Activated CD4-positive, alpha-beta T cell treated with anti-CD3 and anti-CD28 coated beads, Interleukin-2, amount 50 U/mL, for 4 hours (primary cell): ENCODE measurements around the gene IGF2BP2.
"Not testable (repeated sequence)": the region's sequence is repeated elsewhere in the genome, so short reads cannot be mapped to it uniquely, and the experiment has no call there.

Experiments used
- DNase-seq, 2 experiments: peaks; one replicate each; pipeline ENCODE4 v3.0.0-alpha.2; 2020

The IGF2BP2 gene

GRCh38 chr3:185825006-185825638 lies at the start of gene IGF2BP2:
TSS of gene IGF2BP2 (minus strand) at chr3:185825042. CDS start at chr3:185824960, 82 bp downstream.
- peak; percentile 33 to 40 for DNase-seq

- DNase-seq = no peak
These were observed 49.3 kb upstream of the IGF2BP2 start for GRCh38 chr3:185874119-185874518.

GRCh38 chr3:185867650-185868049 lies 42.8 kb upstream of the IGF2BP2 start:
- no peak for DNase-seq

- DNase-seq = no peak
These were observed 42.2 kb upstream of the IGF2BP2 start for GRCh38 chr3:185866995-185867394.

- DNase-seq = no peak
These were observed 41.7 kb upstream of the IGF2BP2 start for GRCh38 chr3:185866555-185866954.

- DNase-seq = no peak
These were observed 40.4 kb upstream of the IGF2BP2 start for GRCh38 chr3:185865247-185865646.

GRCh38 chr3:185864767-185865166 lies 39.9 kb upstream of the IGF2BP2 start:
- DNase-seq = no peak

GRCh38 chr3:185862920-185863319 lies 38.1 kb upstream of the IGF2BP2 start:
- DNase-seq = no peak

GRCh38 chr3:185859294-185859972 lies 34.6 kb upstream of the IGF2BP2 start:
- DNase-seq = no peak

- no peak for DNase-seq
These were observed 33.8 kb upstream of the IGF2BP2 start for GRCh38 chr3:185858502-185859225.

GRCh38 chr3:185857208-185857607 lies 32.4 kb upstream of the IGF2BP2 start:
- no peak for DNase-seq

- DNase-seq = no peak
These were observed 31.8 kb upstream of the IGF2BP2 start for GRCh38 chr3:185856652-185857051.

GRCh38 chr3:185853771-185854170 lies 28.9 kb upstream of the IGF2BP2 start:
- not testable (repeated sequence) for DNase-seq

GRCh38 chr3:185852635-185853034 lies 27.8 kb upstream of the IGF2BP2 start:
- no peak for DNase-seq

GRCh38 chr3:185851959-185852358 lies 27.1 kb upstream of the IGF2BP2 start:
- no peak for DNase-seq

- no peak for DNase-seq
These were observed 26.2 kb upstream of the IGF2BP2 start for GRCh38 chr3:185851046-185851445.

- no peak for DNase-seq
These were observed 22.7 kb upstream of the IGF2BP2 start for GRCh38 chr3:185847506-185847905.

GRCh38 chr3:185846037-185846436 lies 21.2 kb upstream of the IGF2BP2 start:
- DNase-seq = no peak

GRCh38 chr3:185844051-185844450 lies 19.2 kb upstream of the IGF2BP2 start:
- DNase-seq = no peak

GRCh38 chr3:185843635-185844034 lies 18.8 kb upstream of the IGF2BP2 start:
- DNase-seq = no peak

GRCh38 chr3:185843126-185843525 lies 18.3 kb upstream of the IGF2BP2 start:
- no peak for DNase-seq

GRCh38 chr3:185842241-185842640 lies 17.4 kb upstream of the IGF2BP2 start:
- DNase-seq = no peak

- not testable (repeated sequence) for DNase-seq
These were observed 13.7 kb upstream of the IGF2BP2 start for GRCh38 chr3:185838417-185838989.

- no peak for DNase-seq
These were observed 12.6 kb upstream of the IGF2BP2 start for GRCh38 chr3:185837414-185837813.
